GM20431 (cell line): ENCODE results near the gene HSPH1.

ENCODE experiments used
- in situ Hi-C: fragments of 300-500 bp; cut with MseI, MboI; formaldehyde crosslinking; loops from one replicate; pipeline ENCODE4 v1.15.0; 2020; ENCODE audit warnings: low sequenced_read_pairs; ENCODE audit not compliant: unreplicated experiment

The HSPH1 gene

DNA sequence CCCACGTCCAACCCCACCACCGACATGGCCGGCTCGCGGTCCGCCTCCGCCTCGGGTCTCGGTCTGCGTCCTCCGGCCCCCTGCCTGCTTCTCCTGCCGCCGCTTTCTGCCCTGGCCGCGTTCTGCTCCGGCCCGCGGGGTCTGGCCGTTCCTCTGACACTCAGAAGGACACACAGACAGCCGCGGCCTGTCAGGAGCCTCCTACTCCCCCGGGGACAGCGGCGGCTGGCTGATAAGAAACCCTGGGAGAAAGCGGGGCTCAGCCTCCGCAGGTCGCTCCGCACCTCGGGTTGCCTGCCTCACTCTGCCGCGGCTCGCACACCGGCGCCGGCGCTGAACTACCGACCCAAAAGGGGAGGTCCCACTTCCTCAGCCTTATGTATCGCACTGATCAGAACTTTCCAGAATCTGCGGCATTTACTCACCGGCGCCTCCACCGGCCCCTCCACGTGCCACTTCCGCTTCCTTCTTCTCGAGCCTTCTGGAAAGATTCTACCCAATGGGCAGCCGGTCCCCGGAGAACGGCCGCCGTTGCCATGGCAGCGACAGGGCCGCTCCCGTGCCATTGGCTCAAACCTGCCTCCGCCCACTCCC lies at the start of gene HSPH1:
Gene HSPH1 (minus strand): TSS at position 348 of the 594 bp plus-strand sequence. CDS start 322 bp downstream, at position 26.
- in situ Hi-C loops, result no loop called here

DNA sequence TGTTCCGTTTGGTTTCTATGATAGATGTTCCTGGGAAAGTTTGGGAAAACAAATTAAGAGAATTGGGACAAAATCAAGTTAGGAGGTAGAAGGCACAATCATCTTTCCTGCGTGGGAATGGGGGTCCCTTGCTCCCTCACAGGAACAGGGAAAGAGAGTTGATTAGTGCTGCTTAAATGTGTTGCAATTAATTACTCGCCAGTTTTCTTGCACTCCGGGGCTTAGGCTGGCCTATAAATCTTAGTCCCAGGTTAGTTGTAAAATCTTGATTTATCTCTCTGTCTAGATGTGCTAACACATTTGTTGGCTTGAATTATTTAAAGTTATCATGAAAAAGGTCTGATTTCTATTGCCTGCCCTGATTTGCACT lies 48.1 kb upstream of the HSPH1 start:
- in situ Hi-C loops, result no loop called here

DNA sequence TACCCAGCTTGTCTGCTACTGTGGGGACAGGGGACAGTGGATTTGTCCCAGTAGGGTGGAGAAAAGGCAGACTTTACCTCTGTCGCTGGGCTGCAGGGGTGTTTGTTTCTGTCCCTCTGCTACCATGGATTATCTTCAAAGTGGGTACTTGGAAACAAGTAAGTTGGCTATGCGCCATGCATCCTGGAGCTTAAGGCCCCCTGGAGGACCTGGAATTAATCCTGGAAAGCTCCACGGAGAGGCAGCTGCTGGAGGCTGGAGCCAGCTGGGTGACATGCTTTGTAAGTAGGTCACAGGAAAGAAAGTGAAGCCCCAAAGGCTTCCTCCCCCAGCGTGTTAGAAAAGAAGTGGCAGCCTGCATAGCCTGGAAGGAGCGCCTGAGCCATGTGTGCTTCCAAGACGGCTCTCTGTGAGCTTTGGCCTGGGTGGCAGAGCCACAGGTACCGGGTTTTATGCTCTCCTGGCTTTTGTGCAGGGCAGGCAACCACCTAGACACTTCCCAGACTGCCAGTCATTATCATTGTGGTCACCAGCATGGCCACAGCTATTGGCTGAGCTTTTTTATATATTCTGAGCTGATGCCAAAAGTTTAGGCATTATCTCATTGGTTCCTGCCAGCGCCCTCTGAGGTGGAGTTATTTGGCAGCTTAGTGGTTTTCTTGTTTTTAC lies 47.6 kb upstream of the HSPH1 start:
- in situ Hi-C loops, result no loop called here

DNA sequence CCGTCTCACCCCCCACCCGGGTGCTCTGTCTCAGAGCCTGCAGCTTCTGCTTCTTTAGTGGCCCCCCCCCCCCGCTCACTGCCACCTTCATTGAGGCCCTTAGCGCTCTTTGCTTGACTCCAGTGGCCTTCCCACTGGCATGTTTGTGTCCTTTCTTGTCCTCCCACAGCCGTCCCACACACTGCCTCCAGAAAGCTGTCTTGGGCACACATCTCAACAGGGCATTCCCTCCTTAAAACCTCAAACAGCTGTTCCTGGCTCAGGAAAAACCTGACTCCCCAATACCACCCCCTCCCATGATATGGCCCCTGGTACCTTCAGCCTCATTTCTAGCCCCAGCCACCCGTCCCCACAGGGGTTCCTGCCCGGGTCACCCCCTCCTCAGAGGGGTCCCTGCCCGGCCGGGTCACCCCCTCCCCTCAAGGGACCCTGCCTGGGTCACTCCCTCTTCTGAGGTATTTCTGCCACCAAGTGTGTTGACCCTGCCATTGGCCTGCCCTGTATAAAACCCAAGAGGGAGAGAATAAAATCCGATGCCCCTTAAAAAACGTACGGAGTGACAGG lies 46.9 kb upstream of the HSPH1 start:
- in situ Hi-C loops, result no loop called here

DNA sequence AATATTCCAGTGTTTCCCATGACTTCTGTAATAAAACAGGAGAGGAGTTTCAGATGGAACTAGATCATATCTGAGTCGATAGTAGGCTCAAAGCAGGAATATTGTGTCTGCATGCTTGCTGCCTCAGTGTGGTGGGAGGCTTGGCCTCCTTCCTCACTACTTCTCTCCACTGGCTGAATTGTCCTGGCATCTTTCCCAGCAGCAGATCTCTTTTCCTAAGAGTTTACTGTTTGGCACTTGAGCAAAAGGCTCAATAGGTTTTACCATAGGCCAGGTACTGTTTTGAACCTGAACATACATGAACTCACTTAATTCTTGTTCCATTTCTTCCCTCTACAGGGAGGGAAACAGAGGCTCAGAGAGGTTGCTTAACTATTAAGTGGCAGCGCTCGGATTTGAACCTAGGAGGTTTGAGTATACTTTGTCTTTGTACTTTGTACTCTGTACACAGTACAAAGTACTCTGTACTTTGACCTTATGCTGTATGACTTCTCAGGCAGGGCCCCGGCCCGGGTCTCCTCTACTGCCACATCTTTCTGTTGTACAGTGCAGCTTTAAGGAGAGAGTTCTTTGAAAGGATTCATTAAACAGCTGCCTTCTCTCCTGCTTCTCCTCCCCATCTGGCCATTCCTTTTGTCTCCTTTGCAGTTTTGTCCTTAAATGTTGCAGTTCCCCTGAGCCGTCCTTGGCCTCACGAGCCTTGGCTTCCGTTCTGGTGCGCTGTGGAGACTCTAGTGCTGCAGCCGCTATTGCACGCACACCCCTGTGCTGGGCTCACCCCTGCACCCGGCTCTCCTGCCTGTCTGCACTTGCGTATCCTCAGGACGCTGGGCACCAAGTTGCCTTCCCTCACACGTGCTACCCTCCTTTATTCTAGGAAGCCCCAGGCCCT lies 46.2 kb upstream of the HSPH1 start:
- in situ Hi-C loops, result no loop called here

DNA sequence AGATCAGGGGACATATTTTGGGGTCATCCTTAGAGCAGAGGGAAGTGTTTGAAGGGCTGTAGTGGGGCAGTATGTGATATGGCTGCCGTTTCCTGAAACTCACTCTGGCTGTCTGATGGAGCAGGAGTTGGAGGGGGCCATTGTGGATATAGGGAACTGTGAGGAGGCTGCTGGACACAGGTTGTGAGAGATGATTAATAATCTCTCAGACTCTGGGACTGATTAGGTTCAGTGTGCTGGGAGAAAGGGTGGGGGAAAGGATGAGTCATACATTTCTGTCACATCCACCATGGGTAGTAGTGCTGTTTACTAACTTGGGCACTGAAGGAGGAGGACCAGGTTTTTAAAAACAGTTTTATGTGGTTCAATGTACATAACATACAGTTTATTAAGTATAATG lies 42.9 kb upstream of the HSPH1 start:
- in situ Hi-C loops, result no loop called here

DNA sequence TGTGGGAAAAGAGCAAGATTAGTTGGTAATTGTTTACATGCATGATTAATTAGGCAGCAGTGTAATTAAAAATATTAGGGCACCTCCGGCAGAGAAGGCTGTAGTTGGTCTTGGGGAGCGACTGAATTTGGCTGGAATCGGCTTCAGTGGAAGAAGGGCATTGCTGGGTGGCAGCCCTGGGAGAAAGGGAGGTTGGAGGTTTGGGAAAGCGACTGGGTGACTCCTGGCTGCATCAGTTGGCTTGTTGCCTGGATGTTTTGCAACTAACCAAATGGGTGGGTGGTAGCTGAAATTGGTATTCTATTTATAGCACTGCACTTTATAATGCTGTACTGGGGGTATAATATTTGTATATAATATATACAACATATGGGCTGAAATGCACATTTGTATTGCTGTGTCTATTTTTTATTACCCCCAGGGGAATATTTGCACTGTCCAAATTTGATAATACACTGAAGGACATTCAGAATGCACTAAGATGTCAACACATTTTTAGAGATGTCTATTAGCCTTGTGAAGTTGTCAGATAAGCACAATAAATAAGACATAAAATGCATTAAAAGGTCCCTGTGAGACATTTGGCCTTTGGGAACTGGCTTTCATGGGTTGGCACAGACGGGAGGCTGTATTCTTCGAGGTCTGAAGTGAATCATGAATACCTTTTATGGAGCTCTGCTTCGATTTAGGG lies 39.8 kb upstream of the HSPH1 start:
- in situ Hi-C loops, result no loop called here

DNA sequence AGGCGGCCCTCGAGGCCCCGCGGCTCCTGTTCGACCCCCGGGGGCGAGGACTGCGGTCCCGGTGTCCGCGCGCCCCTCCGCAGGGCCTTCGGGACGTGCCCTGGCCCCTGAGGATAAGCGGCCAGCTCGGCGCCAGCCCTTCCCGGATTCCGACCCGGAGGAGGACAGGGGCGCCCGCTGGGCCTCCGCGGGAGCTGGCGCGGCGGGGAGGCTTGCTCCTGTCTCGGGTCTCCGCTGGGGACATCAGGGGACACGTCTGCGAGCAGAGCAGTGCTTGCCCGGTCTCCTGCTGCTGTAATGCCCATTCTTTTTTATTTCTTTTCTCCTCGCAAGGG lies 38.9 kb upstream of the HSPH1 start:
- in situ Hi-C loops, result no loop called here

DNA sequence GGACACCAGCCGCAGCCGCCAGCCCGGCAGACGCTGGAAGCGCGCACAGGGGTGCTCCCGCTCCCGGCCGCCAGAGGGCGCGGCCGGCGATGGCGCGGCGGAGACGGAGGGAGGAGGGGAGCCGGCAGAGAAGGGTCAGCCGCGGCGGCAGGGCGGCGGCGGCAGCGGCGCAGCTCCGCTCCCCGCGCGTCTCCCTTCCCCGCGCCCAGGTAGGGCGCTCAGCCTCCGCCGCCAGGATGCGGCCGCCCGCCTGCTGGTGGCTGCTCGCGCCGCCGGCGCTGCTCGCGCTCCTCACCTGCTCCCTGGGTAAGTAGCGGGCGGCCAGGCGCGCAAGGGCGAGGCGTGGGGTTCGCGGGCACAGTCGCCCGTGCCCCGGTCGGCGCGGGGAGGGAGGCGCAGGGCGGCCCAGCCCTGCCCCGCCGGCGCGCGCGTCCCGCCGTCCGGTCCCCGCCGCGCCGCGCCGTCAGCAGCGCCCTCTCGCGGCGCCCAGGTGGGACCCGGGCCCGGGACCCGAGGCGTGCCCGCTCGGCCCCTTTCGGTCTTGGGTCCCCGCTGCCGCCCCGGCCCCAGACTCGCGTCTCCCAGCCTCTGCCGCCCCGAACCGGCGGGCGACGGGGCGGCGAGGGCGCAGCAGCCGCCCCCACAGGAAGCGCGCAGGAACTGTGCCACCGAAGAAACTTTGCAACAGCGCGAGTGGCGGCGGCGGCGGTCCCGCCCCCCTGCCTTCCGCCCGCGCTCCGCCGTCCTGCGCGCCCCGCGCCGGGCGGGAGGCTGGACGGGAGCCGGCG lies 38.3 kb upstream of the HSPH1 start, which contains the start of gene B3GLCT:
Gene B3GLCT (plus strand): TSS at position 127 of the 788 bp plus-strand sequence. CDS start 110 bp downstream, at position 237.
- in situ Hi-C loops, result no loop called here

DNA sequence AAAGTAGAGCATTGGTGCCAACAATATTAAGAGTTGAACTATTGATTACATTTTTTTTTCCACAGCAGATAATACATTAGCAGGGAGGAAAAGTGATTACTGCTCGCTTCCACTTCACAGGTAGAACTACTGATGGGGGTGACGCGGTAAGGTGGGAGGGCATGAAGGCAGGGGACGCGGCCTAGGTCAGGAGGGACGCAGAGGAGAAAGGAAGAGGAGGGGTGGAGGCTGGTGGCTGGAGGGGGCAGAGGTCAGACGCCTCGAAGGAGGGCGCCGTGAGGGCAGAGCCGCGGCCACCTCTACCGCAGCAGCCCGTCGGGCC lies 37.8 kb upstream of the HSPH1 start:
- in situ Hi-C loops, result no loop called here

DNA sequence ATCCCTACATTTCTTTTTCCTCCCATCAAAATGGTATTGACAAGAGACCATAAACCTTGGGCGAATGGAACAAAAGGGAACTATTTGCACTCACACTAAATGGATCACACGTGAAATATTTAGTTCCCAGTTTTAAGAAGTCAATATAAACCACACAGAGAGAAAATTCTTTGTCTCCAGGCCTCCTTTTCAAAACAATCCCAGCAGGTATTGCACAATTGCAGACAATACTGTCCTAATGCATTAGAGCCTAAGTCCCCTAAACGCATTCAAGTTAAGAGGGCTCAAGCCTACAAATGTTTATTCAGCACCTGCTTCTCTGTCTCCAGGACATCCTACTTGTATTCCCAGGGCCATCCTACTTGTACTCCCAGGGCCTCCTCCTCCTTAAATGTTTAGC lies 36.8 kb upstream of the HSPH1 start:
- in situ Hi-C loops, result no loop called here

DNA sequence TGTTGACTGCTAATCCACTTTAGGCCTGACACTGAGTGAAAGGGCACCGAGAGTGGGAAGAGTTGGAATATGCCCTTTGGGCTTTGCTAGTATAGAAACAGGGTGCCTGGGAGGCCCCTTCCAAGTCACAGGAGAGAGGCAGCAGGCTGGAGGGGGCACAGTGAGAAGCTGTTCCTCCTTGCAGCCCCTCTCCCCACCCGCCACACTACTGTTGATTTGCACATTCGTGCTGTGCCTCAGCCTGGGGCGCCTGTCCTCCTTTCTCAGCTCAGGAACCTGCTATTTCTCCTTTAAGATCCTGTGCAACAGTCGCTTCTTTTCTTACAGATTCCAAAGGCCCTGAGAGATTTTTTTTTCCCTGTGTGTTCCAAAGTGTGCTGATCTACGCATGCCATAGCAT lies 35.3 kb upstream of the HSPH1 start:
- in situ Hi-C loops, result no loop called here

DNA sequence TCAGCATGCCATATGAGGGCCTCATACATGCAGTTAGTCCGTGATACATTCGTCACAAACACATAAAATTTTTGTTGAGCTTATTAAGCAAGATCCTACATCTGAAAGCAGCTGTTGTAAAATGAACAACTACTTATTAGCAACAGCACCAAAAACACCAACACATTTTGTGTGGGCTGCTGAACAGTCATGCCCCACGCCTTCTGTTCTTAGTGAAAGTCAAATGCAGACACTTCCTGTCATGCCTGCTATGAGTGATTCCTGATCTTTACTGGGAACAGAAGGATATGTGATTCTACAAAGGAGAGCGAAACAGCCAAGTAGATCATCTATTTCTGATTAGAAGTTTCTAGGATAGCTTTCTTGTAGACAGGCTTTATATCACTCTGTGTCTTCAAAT lies 33.9 kb upstream of the HSPH1 start:
- in situ Hi-C loops, result no loop called here

DNA sequence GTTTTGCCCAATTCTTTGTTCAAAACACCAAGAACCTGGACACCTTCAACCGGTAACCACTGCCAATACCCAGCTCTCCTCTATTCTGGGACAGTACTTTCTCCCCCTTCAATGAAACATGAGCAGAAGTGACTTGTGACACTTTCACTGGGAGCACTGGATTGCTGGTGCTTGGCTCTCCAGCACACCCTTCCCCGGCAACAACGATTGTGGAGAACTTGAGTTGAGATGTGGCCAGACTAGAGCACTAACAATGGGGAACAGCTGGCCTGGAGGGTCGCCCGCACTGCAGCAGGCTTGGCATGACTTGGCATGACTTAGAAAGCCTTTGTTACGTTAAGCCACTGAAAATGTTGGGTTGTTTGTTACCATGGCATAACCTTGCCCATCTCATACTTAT lies 30.6 kb upstream of the HSPH1 start:
- in situ Hi-C loops, result no loop called here

DNA sequence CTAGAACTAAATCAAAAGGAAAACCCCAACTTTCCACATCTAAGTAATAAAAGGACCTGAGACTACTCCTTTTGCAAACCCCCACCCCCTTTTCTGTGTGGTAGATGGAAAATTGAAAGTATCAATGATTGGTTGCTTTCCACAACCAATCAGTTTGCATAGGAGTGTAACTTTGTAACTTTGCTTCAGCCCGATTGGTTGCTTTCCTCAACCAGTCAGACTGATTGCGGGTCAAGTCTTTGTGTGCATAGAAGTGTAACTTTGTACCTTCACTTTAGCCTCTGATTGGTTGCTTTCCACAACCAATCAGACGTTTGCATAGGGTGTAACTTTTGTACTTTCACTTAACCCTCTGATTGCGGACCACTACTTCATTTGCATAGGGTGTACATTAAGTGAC lies 30.0 kb upstream of the HSPH1 start:
- in situ Hi-C loops, result no loop called here

DNA sequence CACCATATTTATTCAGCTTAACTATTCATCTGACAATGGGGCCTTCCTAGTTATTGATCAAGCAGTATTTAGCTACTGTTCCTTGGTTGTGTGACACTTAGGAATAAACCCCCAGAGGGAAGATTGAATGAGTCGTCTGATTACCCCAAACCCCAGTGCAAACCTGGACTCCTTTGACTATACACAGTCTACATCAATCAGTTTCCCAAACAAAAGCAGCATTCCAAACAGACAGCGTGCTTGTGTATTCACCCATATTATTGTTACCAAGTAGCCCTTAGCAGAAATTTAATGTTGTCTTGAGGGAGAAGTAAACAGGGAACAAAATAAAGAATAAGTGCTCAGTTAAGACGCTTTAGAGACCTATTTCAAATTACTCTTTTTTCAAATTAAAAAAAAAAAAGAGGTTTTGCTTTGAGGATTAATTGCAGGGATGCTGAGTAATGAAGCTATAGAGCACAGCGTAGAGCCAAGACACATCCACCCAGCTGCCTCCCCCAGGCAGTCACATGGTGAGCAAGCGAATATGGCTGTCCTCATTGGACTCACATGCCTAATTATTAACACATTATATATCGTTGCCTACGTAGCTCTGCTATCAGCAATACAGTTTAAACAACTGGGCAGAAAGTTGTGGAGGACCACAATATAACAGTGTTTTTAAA lies 23.4 kb upstream of the HSPH1 start:
- in situ Hi-C loops, result no loop called here

DNA sequence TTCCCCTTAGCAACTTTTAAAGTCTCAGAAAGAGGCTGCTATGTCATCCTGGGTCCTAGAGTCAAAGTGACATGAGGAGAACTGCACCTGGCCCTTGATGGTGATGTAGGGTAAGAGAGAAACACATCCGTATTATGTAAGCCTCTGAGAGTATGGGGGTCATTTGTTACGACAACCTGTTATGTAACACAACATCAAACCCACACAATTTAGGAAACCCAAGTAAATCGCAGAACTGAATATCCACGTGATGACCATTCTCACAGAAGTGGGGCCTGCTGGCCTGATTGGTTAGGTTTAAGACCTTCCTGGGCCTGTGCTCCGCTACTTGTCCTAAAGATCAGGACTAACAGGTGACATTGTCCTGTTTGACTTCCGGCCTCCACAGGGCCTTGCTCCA lies 22.7 kb upstream of the HSPH1 start:
- in situ Hi-C loops, result no loop called here

DNA sequence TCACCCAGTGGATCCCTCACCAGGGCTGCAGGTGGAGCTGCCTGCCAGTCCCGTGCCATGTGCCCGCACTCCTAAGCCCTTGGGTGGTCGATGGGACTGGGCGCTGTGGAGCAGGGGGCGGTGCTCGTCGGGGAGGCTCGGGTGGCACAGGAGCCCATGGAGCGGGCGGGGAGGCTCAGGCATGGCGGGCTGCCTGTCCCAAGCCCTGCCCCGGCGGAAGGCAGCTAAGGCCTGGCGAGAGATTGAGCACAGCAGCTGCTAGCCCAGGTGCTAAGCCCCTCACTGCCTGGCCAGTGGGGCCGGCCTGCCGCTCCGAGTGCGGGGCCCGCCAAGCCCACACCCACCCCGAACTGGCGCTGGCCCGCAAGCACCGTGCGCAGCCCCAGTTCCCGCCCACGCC lies 21.3 kb upstream of the HSPH1 start:
- in situ Hi-C loops, result no loop called here

DNA sequence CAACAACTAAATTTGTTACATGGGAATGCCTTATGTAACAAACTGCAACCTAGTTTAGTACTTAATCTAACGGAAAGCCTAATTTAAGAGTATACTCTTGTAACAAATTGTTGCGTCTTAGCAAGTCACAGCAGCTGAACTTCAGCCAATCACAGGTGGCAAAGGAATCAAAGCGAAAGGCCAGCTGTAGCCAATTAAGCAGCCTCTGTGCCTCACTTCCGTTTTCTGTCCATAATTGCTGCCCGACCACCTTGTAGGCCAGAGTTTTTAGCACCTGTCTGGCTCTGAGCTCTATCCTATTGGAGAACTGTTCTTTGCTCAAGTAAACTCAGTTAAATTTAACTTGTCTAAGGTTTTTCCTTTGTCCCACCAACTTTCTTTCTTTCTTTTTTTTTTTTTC lies 18.1 kb upstream of the HSPH1 start:
- in situ Hi-C loops, result no loop called here
